SK-N-SH treated with all-trans-retinoic acid at 6 μM for 48 hours (cell line): ENCODE results near the gene CCDC82.

Source experiments
- ATAC-seq: fragments of 200-7000 bp; cut with Tn5 transposase; 3 replicates; pipeline ENCODE4 v1.9.1; 2020; ENCODE audit warnings: mild to moderate bottlenecking, moderate library complexity
- ARNTL ChIP-seq: fragments of 450-650 bp; formaldehyde crosslinking; IDR thresholded peaks from 2 replicates; pipeline ENCODE4 v1.5.0; 2020; ENCODE audit warnings: low read depth, mild to moderate bottlenecking, moderate library complexity, borderline replicate concordance
- BACH2 ChIP-seq: fragments of 250-450 bp; sonication (Bioruptor Pico); IDR thresholded peaks from 2 replicates; pipeline ENCODE4 v1.9.0; 2021; ENCODE audit warnings: mild to moderate bottlenecking, borderline replicate concordance
- CREB5 ChIP-seq: fragments of 250-450 bp; sonication (Bioruptor Pico); IDR thresholded peaks from 2 replicates; pipeline ENCODE4 v1.5.1; 2020; ENCODE audit warnings: low read depth, mild to moderate bottlenecking, moderate library complexity
- ESRRG ChIP-seq: fragments of 250-450 bp; sonication (Bioruptor Pico); IDR thresholded peaks from 2 replicates; pipeline ENCODE4 v1.6.1; 2021; ENCODE audit warnings: mild to moderate bottlenecking
- GLIS3 ChIP-seq: fragments of 250-450 bp; sonication (Bioruptor Pico); IDR thresholded peaks from 2 replicates; pipeline ENCODE4 v1.5.0; 2020; ENCODE audit warnings: mild to moderate bottlenecking, moderate library complexity
- OSR1 ChIP-seq: fragments of 250-450 bp; sonication (Bioruptor Pico); IDR thresholded peaks from 2 replicates; pipeline ENCODE4 v1.8.0; 2022; ENCODE audit warnings: moderate library complexity, mild to moderate bottlenecking, inconsistent platforms
- PPARA ChIP-seq: fragments of 250-450 bp; sonication (Bioruptor Pico); IDR thresholded peaks from 2 replicates; pipeline ENCODE4 v1.5.0; 2020; ENCODE audit warnings: mild to moderate bottlenecking, borderline replicate concordance
- RARB ChIP-seq: fragments of 250-450 bp; sonication (Bioruptor Pico); IDR thresholded peaks from 2 replicates; pipeline ENCODE4 v1.8.0; 2021; ENCODE audit warnings: mild to moderate bottlenecking, moderate library complexity
- SNAI2 ChIP-seq: fragments of 250-450 bp; sonication (Bioruptor Pico); IDR thresholded peaks from 2 replicates; pipeline ENCODE4 v1.5.0; 2020; ENCODE audit warnings: mild to moderate bottlenecking, moderate library complexity
- TCF4 ChIP-seq: fragments of 250-450 bp; sonication (Bioruptor Pico); IDR thresholded peaks from 2 replicates; pipeline ENCODE4 v1.8.0; 2021; ENCODE audit warnings: mild to moderate bottlenecking, moderate library complexity, borderline replicate concordance
- TOX ChIP-seq: fragments of 250-450 bp; sonication (Bioruptor Pico); IDR thresholded peaks from 2 replicates; pipeline ENCODE4 v1.8.0; 2021; ENCODE audit warnings: mild to moderate bottlenecking, moderate library complexity, borderline replicate concordance
- ZFP3 ChIP-seq: fragments of 250-450 bp; sonication (Bioruptor Pico); IDR thresholded peaks from 2 replicates; pipeline ENCODE4 v1.5.0; 2020; ENCODE audit warnings: mild to moderate bottlenecking, moderate library complexity
- ZNF565 ChIP-seq: fragments of 450-650 bp; formaldehyde crosslinking; conservative IDR thresholded peaks from 2 replicates; pipeline ENCODE4 v1.5.0; 2020; ENCODE audit warnings: low read depth, mild to moderate bottlenecking, moderate library complexity
- ZNF70 ChIP-seq: fragments of 450-650 bp; formaldehyde crosslinking; IDR thresholded peaks from 2 replicates; pipeline ENCODE4 v1.5.0; 2020; ENCODE audit warnings: mild to moderate bottlenecking, moderate library complexity
- ZNF8 ChIP-seq: fragments of 450-650 bp; formaldehyde crosslinking; IDR thresholded peaks from 2 replicates; pipeline ENCODE4 v1.5.0; 2020; ENCODE audit warnings: mild to moderate bottlenecking, moderate library complexity
- TF ChIP-seq, protein P1 (sequence below): fragments of 250-450 bp; sonication (Bioruptor Pico); IDR thresholded peaks from 2 replicates; pipeline ENCODE4 v1.5.1; 2021; ENCODE audit warnings: mild to moderate bottlenecking, moderate library complexity
- TF ChIP-seq, protein P2 (sequence below): fragments of 250-450 bp; sonication (Bioruptor Pico); IDR thresholded peaks from 2 replicates; pipeline ENCODE4 v1.8.0; 2020; ENCODE audit warnings: mild to moderate bottlenecking, moderate library complexity, borderline replicate concordance
- TF ChIP-seq, protein P3 (sequence below): fragments of 250-450 bp; sonication (Bioruptor Pico); IDR thresholded peaks from 2 replicates; pipeline ENCODE4 v1.5.0; 2020; ENCODE audit warnings: mild to moderate bottlenecking, moderate library complexity
- TF ChIP-seq, protein P4 (sequence below): fragments of 250-450 bp; sonication (Bioruptor Pico); IDR thresholded peaks from 2 replicates; pipeline ENCODE4 v1.8.0; 2021; ENCODE audit warnings: low read depth, mild to moderate bottlenecking, moderate library complexity, borderline replicate concordance

The CCDC82 gene

DNA sequence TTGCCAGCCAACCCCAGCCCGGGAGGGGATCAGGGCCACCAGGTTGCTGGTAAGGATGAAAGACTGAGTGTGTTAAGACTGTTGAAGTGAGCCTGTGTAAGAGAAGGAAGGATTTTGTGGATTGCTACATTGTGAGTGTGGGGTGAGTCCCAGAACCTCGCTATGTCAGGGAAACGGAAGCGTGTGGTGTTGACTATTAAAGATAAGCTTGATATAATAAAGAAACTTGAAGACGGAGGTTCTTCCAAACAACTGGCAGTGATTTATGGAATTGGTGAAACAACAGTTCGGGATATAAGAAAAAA, 728 bp upstream of the CCDC82 start:
- ATAC-seq, result peak; percentile 3; the same call in 2 of the 3 replicates

DNA sequence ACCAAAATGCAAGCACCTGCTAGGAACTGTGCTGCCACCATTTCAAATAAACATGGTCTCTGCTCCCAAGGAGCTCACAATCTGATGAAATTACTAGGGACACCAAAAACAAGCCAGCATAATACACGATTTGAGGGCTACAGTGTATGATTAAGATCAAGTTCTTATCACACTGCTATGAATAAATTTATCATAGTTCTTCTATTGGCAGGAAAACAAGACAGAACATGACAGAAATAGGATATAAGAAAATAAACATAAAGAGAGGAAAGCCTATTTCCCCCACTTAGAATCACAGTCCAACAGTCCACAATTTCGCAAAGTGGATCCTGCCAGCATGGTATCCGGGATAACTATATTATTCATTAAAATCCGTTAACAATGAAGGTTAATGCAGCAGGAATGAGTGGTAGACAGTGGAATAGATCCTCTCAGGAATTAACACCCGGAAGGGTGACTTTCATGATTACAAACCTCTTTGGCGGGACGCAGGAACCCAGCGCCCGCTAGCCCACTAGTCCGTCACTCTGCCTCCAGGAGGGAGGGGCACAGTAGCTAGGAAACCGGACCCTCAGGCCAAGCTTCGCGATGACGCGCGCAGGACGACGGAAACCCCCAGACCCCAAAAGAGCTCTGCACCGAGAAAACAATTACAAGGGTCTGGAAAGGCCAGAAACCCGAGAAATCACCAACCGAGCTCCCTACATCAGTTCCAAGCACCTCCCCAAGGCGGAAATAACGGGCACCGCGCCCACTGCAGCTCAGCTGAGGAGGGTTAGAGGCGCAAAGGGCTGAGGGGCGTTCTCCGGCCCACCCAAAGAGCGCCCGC, 607 bp downstream of the CCDC82 start:
- TF ChIP-seq, protein P1, sequence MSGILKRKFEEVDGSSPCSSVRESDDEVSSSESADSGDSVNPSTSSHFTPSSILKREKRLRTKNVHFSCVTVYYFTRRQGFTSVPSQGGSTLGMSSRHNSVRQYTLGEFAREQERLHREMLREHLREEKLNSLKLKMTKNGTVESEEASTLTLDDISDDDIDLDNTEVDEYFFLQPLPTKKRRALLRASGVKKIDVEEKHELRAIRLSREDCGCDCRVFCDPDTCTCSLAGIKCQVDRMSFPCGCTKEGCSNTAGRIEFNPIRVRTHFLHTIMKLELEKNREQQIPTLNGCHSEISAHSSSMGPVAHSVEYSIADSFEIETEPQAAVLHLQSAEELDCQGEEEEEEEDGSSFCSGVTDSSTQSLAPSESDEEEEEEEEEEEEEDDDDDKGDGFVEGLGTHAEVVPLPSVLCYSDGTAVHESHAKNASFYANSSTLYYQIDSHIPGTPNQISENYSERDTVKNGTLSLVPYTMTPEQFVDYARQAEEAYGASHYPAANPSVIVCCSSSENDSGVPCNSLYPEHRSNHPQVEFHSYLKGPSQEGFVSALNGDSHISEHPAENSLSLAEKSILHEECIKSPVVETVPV (CRISPR knock-in tag), result 0 out of 2 replicates have a peak, but pooled peaks have one; percentile 45
- TF ChIP-seq PPARA (CRISPR knock-in tag) (no peak), GLIS3 (CRISPR knock-in tag) (no peak)
- TF ChIP-seq, protein P2, sequence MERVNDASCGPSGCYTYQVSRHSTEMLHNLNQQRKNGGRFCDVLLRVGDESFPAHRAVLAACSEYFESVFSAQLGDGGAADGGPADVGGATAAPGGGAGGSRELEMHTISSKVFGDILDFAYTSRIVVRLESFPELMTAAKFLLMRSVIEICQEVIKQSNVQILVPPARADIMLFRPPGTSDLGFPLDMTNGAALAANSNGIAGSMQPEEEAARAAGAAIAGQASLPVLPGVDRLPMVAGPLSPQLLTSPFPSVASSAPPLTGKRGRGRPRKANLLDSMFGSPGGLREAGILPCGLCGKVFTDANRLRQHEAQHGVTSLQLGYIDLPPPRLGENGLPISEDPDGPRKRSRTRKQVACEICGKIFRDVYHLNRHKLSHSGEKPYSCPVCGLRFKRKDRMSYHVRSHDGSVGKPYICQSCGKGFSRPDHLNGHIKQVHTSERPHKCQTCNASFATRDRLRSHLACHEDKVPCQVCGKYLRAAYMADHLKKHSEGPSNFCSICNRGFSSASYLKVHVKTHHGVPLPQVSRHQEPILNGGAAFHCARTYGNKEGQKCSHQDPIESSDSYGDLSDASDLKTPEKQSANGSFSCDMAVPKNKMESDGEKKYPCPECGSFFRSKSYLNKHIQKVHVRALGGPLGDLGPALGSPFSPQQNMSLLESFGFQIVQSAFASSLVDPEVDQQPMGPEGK (CRISPR knock-in tag), result 0 out of 2 replicates have a peak, but pooled peaks have one; percentile 32
- peak; percentile 77 for ATAC-seq

More for the DNA sequence above, 728 bp upstream of the CCDC82 start:
- TF ChIP-seq GLIS3 (CRISPR knock-in tag), result no peak
- TF ChIP-seq ZNF565 (CRISPR knock-in tag), result no peak
- no peak for TF ChIP-seq ZFP3
- no peak for TF ChIP-seq ESRRG
- no peak for TF ChIP-seq TCF4
- TF ChIP-seq CREB5 (CRISPR knock-in tag), result no peak
- no peak for TF ChIP-seq ARNTL (CRISPR knock-in tag)
- no peak for TF ChIP-seq ZNF70 (CRISPR knock-in tag)
- TF ChIP-seq, protein P2 (CRISPR knock-in tag), result no peak
- no peak for TF ChIP-seq TOX
- TF ChIP-seq, protein P1 (CRISPR knock-in tag), result no peak
- TF ChIP-seq RARB, result no peak
- TF ChIP-seq ZNF8 (CRISPR knock-in tag), result no peak
- no peak for TF ChIP-seq BACH2

DNA sequence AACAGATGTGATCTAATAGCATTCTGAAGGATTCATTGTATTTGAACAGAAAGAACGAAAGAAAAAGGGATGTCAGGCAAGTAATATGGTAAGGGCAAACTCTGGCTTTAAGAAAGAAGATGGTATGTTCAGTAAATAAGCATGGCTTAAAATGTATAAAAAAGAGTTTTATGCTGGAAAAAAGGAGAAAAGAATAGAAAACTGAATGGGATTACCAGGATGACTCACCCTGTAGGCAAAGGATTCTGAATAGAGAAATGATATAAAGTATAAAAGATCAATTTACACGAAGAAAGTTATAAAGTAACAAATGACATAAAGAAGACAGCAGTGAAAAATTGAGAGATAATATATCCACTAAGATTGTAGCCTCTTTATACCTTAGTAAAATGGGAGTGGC, 4.5 kb downstream of the CCDC82 start:
- ATAC-seq, result no peak
- TF ChIP-seq SNAI2 (CRISPR knock-in tag), result no peak
- TF ChIP-seq OSR1, result no peak
- TF ChIP-seq TOX, result no peak
- TF ChIP-seq, protein P3, sequence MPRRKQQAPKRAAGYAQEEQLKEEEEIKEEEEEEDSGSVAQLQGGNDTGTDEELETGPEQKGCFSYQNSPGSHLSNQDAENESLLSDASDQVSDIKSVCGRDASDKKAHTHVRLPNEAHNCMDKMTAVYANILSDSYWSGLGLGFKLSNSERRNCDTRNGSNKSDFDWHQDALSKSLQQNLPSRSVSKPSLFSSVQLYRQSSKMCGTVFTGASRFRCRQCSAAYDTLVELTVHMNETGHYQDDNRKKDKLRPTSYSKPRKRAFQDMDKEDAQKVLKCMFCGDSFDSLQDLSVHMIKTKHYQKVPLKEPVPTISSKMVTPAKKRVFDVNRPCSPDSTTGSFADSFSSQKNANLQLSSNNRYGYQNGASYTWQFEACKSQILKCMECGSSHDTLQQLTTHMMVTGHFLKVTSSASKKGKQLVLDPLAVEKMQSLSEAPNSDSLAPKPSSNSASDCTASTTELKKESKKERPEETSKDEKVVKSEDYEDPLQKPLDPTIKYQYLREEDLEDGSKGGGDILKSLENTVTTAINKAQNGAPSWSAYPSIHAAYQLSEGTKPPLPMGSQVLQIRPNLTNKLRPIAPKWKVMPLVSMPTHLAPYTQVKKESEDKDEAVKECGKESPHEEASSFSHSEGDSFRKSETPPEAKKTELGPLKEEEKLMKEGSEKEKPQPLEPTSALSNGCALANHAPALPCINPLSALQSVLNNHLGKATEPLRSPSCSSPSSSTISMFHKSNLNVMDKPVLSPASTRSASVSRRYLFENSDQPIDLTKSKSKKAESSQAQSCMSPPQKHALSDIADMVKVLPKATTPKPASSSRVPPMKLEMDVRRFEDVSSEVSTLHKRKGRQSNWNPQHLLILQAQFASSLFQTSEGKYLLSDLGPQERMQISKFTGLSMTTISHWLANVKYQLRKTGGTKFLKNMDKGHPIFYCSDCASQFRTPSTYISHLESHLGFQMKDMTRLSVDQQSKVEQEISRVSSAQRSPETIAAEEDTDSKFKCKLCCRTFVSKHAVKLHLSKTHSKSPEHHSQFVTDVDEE, result no peak
- TF ChIP-seq, protein P4, sequence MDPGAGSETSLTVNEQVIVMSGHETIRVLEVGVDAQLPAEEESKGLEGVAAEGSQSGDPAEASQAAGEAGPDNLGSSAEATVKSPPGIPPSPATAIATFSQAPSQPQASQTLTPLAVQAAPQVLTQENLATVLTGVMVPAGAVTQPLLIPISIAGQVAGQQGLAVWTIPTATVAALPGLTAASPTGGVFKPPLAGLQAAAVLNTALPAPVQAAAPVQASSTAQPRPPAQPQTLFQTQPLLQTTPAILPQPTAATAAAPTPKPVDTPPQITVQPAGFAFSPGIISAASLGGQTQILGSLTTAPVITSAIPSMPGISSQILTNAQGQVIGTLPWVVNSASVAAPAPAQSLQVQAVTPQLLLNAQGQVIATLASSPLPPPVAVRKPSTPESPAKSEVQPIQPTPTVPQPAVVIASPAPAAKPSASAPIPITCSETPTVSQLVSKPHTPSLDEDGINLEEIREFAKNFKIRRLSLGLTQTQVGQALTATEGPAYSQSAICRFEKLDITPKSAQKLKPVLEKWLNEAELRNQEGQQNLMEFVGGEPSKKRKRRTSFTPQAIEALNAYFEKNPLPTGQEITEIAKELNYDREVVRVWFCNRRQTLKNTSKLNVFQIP, result no peak
- no peak for TF ChIP-seq ARNTL (CRISPR knock-in tag)
- TF ChIP-seq, protein P1 (CRISPR knock-in tag), result no peak
